GM18519 (cell line): Measurements from ENCODE around the gene ZNF333.
"Not testable (repeated sequence)": the region's sequence is repeated elsewhere in the genome, so short reads cannot be mapped to it uniquely, and the experiment has no call there.

Source experiments
- ATAC-seq: cut with Tn5 transposase; IDR thresholded peaks from one replicate; pipeline ENCODE4 v1.9.1; 2021; ENCODE audit warnings: mild to moderate bottlenecking, moderate library complexity; ENCODE audit not compliant: unreplicated experiment, low FRiP score

The ZNF333 gene

DNA sequence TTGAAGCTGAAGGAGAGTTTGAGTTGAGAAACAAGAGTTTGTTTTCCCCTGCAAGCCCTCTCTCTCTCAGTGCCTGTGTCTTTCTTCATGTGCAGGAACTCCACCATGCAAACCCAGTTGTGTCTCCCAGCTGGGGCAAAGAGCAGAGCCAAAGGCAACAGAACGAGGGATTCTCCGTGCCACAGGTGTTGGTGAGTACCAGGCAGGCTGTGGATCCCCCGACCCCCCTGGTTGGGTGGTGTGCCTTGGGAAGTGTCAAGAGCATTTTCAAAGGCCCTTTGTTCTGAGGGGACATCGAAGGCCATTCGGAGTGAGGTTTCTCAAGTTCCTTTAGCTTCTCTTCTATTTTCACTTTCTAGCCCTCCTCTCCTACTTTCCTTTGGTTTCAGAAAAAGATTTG, 5.6 kb downstream of the ZNF333 start:
- ATAC-seq, result no peak

- no peak for ATAC-seq
These were observed 9.8 kb downstream of the ZNF333 start for GRCh38 chr19:14699641-14700040.

GRCh38 chr19:14700711-14701375, 11.0 kb downstream of the ZNF333 start:
- no peak for ATAC-seq

- no peak for ATAC-seq
These were observed 14.0 kb downstream of the ZNF333 start for GRCh38 chr19:14703833-14704232.

DNA sequence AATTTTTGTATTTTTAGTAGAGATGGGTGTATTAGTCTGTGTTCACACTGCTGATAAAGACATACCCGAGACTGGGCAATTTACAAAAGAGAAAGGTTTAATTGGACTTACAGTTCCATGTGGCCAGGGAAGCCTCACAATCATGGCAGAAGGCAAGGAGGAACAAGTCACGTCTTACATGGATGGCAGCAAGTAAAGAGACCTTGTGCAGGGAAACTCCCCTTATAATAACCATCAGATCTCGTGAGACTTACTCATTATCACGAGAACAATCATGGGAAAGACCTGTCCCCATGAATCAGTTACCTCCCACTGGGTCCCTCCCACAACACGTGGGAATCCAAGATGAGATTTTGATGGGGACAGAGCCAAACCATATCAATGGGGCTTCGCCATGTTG, 14.6 kb downstream of the ZNF333 start:
- no peak for ATAC-seq

- ATAC-seq, result no peak
These were observed 26.0 kb downstream of the ZNF333 start for GRCh38 chr19:14715841-14716240.

DNA sequence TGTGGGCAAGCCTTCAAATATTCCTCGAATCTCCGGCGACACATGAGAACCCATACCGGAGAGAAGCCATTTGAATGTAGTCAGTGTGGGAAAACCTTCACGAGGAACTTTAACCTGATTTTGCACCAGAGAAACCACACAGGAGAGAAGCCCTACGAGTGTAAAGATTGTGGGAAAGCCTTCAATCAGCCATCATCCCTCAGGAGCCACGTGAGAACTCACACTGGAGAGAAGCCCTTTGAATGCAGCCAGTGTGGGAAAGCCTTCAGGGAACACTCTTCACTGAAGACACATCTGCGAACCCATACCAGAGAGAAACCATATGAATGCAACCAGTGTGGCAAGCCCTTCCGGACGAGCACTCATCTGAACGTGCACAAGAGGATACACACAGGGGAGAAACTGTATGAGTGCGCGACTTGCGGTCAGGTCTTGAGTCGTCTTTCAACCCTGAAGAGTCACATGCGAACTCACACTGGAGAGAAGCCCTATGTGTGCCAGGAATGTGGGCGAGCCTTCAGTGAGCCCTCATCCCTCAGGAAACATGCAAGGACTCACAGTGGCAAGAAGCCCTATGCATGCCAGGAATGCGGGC, 28.8 kb downstream of the ZNF333 start:
- ATAC-seq, result no peak

GRCh38 chr19:14719162-14719561, 29.3 kb downstream of the ZNF333 start:
- no peak for ATAC-seq

GRCh38 chr19:14722127-14722526, 32.3 kb downstream of the ZNF333 start:
- ATAC-seq, result no peak

GRCh38 chr19:14728595-14728994, 38.7 kb downstream of the ZNF333 start:
- ATAC-seq, result no peak

- ATAC-seq, result no peak
These were observed 41.4 kb downstream of the ZNF333 start for GRCh38 chr19:14731200-14731599.

DNA sequence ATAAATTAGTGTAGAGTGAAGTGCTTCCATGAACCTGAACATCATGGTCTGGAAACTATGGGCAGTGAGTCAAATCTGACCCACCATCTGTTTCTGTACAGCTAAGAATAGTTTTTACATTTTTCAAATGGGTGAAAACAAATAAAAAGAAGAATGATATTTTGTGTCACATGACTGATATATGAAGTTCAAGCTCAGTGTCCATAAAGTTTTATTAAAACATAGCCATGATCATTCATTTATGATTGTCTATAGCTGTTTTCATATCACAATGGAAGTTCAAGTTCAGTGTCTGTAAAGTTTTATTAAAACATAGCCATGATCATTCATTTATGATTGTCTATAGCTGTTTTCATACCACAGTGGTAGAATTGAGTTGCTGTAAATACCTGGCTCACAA, 42.7 kb downstream of the ZNF333 start:
- ATAC-seq, result no peak

DNA sequence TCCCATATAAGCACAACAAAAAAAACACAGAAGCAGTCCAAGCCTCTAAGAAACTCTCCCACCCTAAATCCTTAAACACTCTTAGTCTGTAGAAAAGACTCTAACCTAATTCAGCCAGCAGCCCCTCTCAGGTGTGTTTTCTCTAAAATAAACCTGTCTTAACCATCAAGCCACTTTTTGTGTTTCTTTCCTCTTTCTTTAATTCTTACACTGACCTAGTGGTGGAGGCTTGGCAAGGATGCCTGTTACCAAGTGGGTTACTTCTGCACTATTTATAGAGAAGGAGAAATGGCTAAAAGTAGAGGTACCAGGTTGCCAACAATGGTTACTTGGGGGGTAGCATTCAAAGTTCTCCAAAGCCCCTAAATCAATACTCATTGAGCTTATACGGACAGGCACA, 43.7 kb downstream of the ZNF333 start:
- no peak for ATAC-seq

DNA sequence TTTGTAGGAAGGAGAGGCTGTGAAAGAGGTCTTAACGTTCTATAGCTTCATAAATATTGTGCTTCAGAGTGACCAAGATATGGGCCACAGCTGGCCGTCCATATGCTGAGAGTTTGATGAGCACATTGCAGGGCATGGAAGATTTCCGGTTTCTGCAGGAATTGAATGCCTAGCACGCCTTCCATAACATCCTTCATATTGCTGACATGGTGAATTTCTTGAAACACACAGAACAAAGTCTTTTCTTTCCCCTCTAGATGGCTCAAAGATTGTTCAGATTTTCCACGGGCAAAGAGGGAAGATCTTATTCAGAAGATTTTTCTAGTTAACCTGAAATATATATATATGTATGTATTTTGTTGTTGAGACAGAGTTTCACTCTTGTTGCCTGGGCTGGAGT, 46.1 kb downstream of the ZNF333 start:
- no peak for ATAC-seq

- ATAC-seq, result no peak
These were observed 57.0 kb downstream of the ZNF333 start for GRCh38 chr19:14746886-14747285.

- no peak for ATAC-seq
These were observed 58.8 kb downstream of the ZNF333 start for GRCh38 chr19:14748601-14749000.

GRCh38 chr19:14758816-14759215, 69.0 kb downstream of the ZNF333 start:
- no peak for ATAC-seq

- no peak for ATAC-seq
These were observed 71.8 kb downstream of the ZNF333 start for GRCh38 chr19:14761607-14762006.

DNA sequence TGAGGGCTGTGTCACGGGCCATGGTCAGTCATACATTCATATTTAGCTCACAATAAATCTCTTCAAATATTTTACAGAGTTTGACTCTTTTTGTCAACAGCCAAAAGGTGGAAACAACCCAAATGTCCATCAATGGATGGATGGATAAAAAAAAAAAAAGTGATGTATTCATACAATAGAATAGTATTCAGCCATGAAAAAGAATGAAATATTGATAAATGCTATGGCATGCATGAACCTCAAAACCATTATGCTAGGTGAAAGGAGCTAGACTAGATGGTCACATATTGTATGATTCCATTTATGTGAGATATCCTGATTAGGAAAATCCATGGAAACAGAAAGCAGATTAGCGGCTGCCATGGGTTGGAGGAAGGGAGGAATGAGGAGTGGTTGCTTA, 72.3 kb downstream of the ZNF333 start:
- ATAC-seq, result no peak

DNA sequence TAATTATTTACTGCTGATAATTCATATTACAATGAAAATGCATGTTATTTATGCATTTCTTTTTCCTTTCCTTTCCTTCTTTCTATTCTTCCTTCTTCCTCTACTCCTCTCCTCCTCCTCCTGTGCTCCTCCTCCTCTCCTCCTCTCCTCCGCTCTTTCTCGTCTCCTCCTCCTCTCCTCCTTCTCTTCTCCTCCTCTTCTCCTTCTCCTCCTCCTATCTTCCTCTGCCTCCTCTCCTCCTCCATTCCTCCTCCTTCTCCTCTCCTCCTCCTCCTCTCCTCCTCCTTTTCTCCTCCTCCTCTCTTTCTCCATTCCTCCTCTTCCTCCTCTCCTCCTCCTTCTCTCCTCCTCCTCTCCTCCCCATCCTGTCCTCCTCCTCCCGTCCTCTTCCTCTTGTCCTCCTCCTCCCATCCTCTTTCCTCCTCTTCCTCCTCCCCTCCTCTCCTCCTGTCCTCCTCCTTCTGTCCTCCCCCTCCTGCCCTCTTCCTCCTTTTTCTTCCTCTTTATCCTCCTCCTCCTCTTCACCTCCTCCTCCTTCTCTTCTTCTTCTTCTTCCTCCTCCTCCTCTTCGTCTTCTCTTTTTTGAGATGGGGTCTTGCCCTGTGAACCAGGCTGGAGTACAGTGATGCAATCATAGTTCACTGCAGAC, 73.8 kb downstream of the ZNF333 start:
- no peak for ATAC-seq

- ATAC-seq, result no peak
These were observed 74.6 kb downstream of the ZNF333 start for GRCh38 chr19:14764401-14764800.

- ATAC-seq, result not testable (repeated sequence)
These were observed 75.6 kb downstream of the ZNF333 start for GRCh38 chr19:14765403-14765802.
